B cell (primary cell): Measurements from ENCODE around the gene GOLIM4. TPM values are rescaled to one million over a fixed set of nuclear protein-coding genes. Genes with fewer than 3 reads are reported as not detected.

Source experiments
- ATAC-seq: fragments of 200-7000 bp; cut with Tn5 transposase; one replicate; pipeline ENCODE4 v1.10.0; 2021; ENCODE audit warnings: low read depth, mild to moderate bottlenecking, moderate number of reproducible peaks, moderate library complexity
- CTCF ChIA-PET: fragments of 350-600 bp; sonication (Branson Sonifier 250); formaldehyde crosslinking; loops from one replicate; lab custom pipeline; 2021; ENCODE audit warnings: antibody characterized with exemption, inconsistent platforms; lab: Charles Lee
- POLR2A ChIA-PET: fragments of 350-600 bp; sonication (Branson Sonifier 250); formaldehyde crosslinking; loops from one replicate; lab custom pipeline; 2021; ENCODE audit warnings: antibody characterized with exemption; lab: Charles Lee
- DNase-seq: peaks from one replicate; pipeline ENCODE4 v3.0.0; 2013
- H2AFZ ChIP-seq: 2 replicates; pipeline ENCODE4 v1.6.1; 2012; ENCODE audit warnings: mild to moderate bottlenecking, low read depth, low read length; ENCODE audit not compliant: insufficient read depth, poor library complexity, severe bottlenecking
- H3K27ac ChIP-seq, 2 donors: 1 replicate in 1 of 2; 2 replicates in 1 of 2; pipeline ENCODE4 v1.5.1; 2012 to 2013; ENCODE audit warnings: low read length in 2 of 2, mild to moderate bottlenecking in 2 of 2, moderate library complexity in 1 of 2
- H3K27me3 ChIP-seq, 4 experiments: fragments of 200-600 bp in 1 of 4; sonication (generic) in 1 of 4; replicated peaks in 1 of 4; 1 replicate in 2 of 4; 2 replicates in 2 of 4; pipeline versions ENCODE4 v1.6.1 to v1.7.0; 2013 to 2016; ENCODE audit warnings: low read length in 3 of 4, mild to moderate bottlenecking in 2 of 4, mixed read lengths in 1 of 4, moderate library complexity in 1 of 4; ENCODE audit not compliant: insufficient read depth in 4 of 4, control insufficient read depth in 3 of 4; ENCODE audit errors: control extremely low read depth in 1 of 4
- H3K36me3 ChIP-seq, 2 experiments: replicated peaks in 1 of 2; 1 replicate in 1 of 2; 2 replicates in 1 of 2; pipeline versions ENCODE4 v1.6.1 to v1.7.1; 2013; ENCODE audit warnings: low read length in 1 of 2; ENCODE audit not compliant: insufficient read depth in 2 of 2, control insufficient read depth in 1 of 2; ENCODE audit errors: control extremely low read depth in 1 of 2, extremely low read depth in 1 of 2
- H3K4me1 ChIP-seq, 2 donors: fragments of 200-600 bp in 1 of 2; sonication (generic) in 1 of 2; 1 replicate in 1 of 2; 2 replicates in 1 of 2; pipeline versions ENCODE4 v1.5.1 to v1.6.1; 2013 to 2017; ENCODE audit warnings: low read length in 2 of 2; ENCODE audit not compliant: control insufficient read depth in 2 of 2, insufficient read depth in 2 of 2
- H3K4me2 ChIP-seq: replicated peaks from 2 replicates; pipeline ENCODE3; 2012; ENCODE audit warnings: mild to moderate bottlenecking, low read depth, low read length; ENCODE audit not compliant: poor library complexity, severe bottlenecking
- H3K4me3 ChIP-seq, 5 experiments: fragments of 200-600 bp in 1 of 5; sonication (generic) in 1 of 5; 1 replicate in 3 of 5; 2 replicates in 2 of 5; pipeline versions ENCODE4 v1.5.1 to v1.7.0; 2011 to 2016; ENCODE audit warnings: low read length in 4 of 5, mild to moderate bottlenecking in 4 of 5, low read depth in 2 of 5, control low read depth in 1 of 5, moderate library complexity in 1 of 5; ENCODE audit not compliant: insufficient read depth in 1 of 5; ENCODE audit errors: control extremely low read depth in 1 of 5, extremely low read depth in 1 of 5
- H3K79me2 ChIP-seq: fragments of 200-600 bp; sonication (generic); one replicate; pipeline ENCODE4 v1.6.0; 2016; ENCODE audit warnings: low read length; ENCODE audit not compliant: control insufficient read depth, insufficient read depth
- H3K9ac ChIP-seq: fragments of 200-600 bp; sonication (generic); 2 replicates; pipeline ENCODE4 v1.6.1; 2017; ENCODE audit warnings: mild to moderate bottlenecking, low read length, moderate library complexity
- H3K9me3 ChIP-seq, 3 donors: one replicate each; pipeline versions ENCODE4 v1.6.1 to v1.7.1; 2013; ENCODE audit warnings: low read length in 2 of 3; ENCODE audit not compliant: control insufficient read depth in 2 of 3, insufficient read depth in 1 of 3; ENCODE audit errors: control extremely low read depth in 1 of 3
- H4K20me1 ChIP-seq: 2 replicates; pipeline ENCODE4 v1.6.0; 2012; ENCODE audit warnings: mild to moderate bottlenecking, low read length; ENCODE audit not compliant: insufficient read depth, control insufficient read depth, poor library complexity, severe bottlenecking
- H3K27ac Mint-ChIP-seq: one replicate; pipeline ENCODE4 v1.8.0; 2021; ENCODE audit warnings: mixed read lengths
- H3K27me3 Mint-ChIP-seq: one replicate; pipeline ENCODE4 v1.8.0; 2021; ENCODE audit warnings: mixed read lengths
- H3K4me1 Mint-ChIP-seq: one replicate; pipeline ENCODE4 v1.8.0; 2021; ENCODE audit warnings: mixed read lengths
- H3K4me3 Mint-ChIP-seq: one replicate; pipeline ENCODE4 v1.8.0; 2021; ENCODE audit warnings: mixed read lengths
- H3K9me3 Mint-ChIP-seq: one replicate; pipeline ENCODE4 v1.8.0; 2022; ENCODE audit warnings: mixed read lengths; ENCODE audit not compliant: insufficient read depth
- CTCF ChIP-seq: fragments of 200-600 bp; IDR thresholded peaks from one replicate; pipeline ENCODE4 v1.8.0; 2022; ENCODE audit warnings: antibody characterized with exemption, mild to moderate bottlenecking
- EZH2 ChIP-seq: IDR thresholded peaks from 2 replicates; pipeline ENCODE4 v1.6.1; 2012; ENCODE audit warnings: borderline replicate concordance, low read depth, mild to moderate bottlenecking, moderate library complexity, low read length; ENCODE audit not compliant: insufficient read depth, poor library complexity, severe bottlenecking
- WGBS: methylation state at CpG from one replicate; pipeline ENCODE4 v1.1.5; 2013; ENCODE audit warnings: missing lambda C conversion rate; ENCODE audit not compliant: insufficient coverage; 5-methylcytosine and 5-hydroxymethylcytosine counted together
- intact Hi-C: fragments of 100-400 bp; cut with micrococcal nuclease; formaldehyde crosslinking; loops from one replicate; pipeline ENCODE4 v1.10.0; 2022
- polyA plus RNA-seq: library from polyadenylated mRNA; depleted of rRNA; stranded (reverse); fragments of >200 nt; gene quantifications from 2 replicates; pipeline ENCODE4 v1.2.3, GENCODE V29; 2012
- total RNA-seq, 2 donors: library from RNA; stranded (reverse); fragments of 120-200 nt in 1 of 2; gene quantifications; 1 replicate in 1 of 2; 2 replicates in 1 of 2; pipeline versions ENCODE4 v1.2.3 to v1.2.4, GENCODE V29; 2013 to 2022

The GOLIM4 gene
- total and polyA plus RNA-seq, 2 donors (not counting 1 experiment from before 2014, with no cell fraction given), result 2.5 to 9.3 TPM

DNA sequence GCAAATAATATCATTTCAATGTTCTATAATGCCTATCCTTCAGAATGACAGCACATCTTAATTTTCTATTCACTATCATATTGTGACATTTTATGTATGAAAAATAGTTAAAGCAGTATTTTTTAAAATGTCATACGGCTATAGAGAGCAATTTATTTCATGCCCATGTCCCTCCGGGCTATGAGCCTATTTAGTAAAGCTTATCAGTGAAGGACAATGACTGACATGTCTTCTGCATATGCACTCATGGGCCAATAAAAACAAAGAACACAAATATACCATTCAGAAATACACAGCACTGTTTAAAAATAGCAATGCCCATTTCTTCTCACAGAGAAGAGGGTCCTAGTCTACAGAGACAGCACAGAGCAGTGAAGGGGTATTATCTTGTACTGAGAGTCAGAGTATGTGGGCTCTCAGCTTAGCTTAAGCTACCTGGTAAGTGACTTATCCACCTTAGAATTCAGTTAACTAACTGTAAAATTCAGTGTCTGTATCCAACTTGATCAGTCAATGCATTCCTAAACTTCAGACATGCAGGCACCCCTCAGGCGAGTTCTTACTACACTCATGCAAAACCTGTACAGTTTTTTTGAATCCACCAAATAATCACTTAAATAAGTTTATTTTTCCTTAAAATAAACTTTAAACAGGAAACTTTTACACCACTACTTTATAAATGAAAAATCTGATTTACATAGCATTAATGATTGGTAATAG is 9.0 kb downstream of the GOLIM4 start:
- Histone ChIP-seq H3K27ac (no peak overlapping the region), H3K4me3 (no peak overlapping the region), H3K27me3 (no peaks in the 10 kb centered on the region), H3K9me3 (no peaks in the 10 kb centered on the region), H3K4me1 (no peaks in the 10 kb centered on the region), H3K36me3 (no peaks in the 10 kb centered on the region), H4K20me1 (no peaks in the 10 kb centered on the region), H2AFZ (no peak overlapping the region), H3K79me2 (peaks cover 55% of the 10 kb centered on the region), H3K9ac (no peak overlapping the region), H3K4me2 (no peak overlapping the region)
- ChIA-PET POLR2A (interaction anchor here (0.6 kb wide), 1 partner anchor 1573 kb away, joined by 11 read pairs; no protein-coding TSS in a partner anchor), CTCF (interaction anchor here (1.9 kb wide), 1 partner anchor 39 kb away, joined by 4 read pairs; no protein-coding TSS in a partner anchor)
- Mint-ChIP-seq H3K27ac (no peak overlapping the region), H3K4me3 (no peak overlapping the region), H3K4me1 (peaks cover 5% of the 10 kb centered on the region), H3K9me3 (no peaks in the 10 kb centered on the region), H3K27me3 (no peaks in the 10 kb centered on the region)
- ATAC-seq (no peak), DNase-seq (no peak)
- intact Hi-C loops, result no loop called here
- TF ChIP-seq CTCF (no peak), EZH2 (no peak)
- 100% methylated on average over 2 of the region's 3 CpGs for WGBS

DNA sequence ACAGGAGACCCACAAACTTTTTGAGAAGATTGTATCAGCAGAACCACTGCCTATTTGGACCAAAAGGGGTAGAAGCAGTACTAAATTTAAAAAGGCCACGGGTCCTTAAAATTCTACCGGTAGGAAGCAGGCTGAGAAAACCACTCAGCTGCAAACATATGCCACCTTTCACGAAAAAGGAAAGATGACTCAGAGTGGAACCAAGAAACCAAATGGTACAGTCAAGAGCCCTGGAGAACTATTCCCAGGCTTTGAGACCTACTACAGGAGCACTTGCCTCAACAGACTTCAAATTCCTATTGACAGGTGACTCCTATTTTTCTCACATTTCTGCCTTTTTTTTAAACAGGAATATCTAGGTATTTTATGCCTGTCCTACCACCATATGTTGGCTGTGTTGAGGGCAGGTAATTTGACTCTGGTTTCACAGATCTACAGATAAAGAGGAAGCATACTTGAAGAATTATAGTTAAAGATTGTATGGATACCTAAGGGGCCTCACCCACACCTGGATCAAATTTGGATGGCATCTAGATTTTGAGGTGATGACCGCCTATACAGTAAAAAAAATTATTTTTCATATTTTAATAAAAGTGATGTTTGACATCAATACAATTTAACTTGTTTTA is 10.1 kb downstream of the GOLIM4 start:
- Mint-ChIP-seq H3K4me3 (no peak overlapping the region), H3K4me1 (peaks cover 5% of the 10 kb centered on the region), H3K27me3 (no peaks in the 10 kb centered on the region), H3K9me3 (no peaks in the 10 kb centered on the region), H3K27ac (no peak overlapping the region)
- 38% methylated on average over 3 of the region's 4 CpGs for WGBS
- ChIA-PET CTCF (interaction anchor here (1.9 kb wide), 1 partner anchor 38 kb away, joined by 4 read pairs; no protein-coding TSS in a partner anchor), POLR2A (no interaction called here)
- no peak for DNase-seq
- TF ChIP-seq CTCF (no peak), EZH2 (no peak)
- intact Hi-C loops, result no loop called here
- Histone ChIP-seq H3K4me2 (no peak overlapping the region), H2AFZ (no peak overlapping the region), H3K36me3 (no peaks in the 10 kb centered on the region), H3K4me1 (no peaks in the 10 kb centered on the region), H3K27me3 (no peaks in the 10 kb centered on the region), H4K20me1 (no peaks in the 10 kb centered on the region), H3K4me3 (no peak overlapping the region), H3K9ac (no peak overlapping the region), H3K9me3 (no peaks in the 10 kb centered on the region), H3K27ac (no peak overlapping the region), H3K79me2 (peaks cover 59% of the 10 kb centered on the region)
- ATAC-seq, result no peak
